ENCODE measurements around the gene BPIFB3. TPM values are rescaled to one million over a fixed set of nuclear protein-coding genes. Genes with fewer than 3 reads are reported as not detected.

The BPIFB3 gene
- total RNA-seq, 2 experiments from 2014 or later: not detected

GRCh38 chr20:33024243-33024560, 29.5 kb upstream of the BPIFB3 start:
- Histone ChIP-seq H3K9me3 (ENCODE audit: control insufficient read depth in 1 of 2, insufficient read depth in 1 of 2, low read length in 2 of 2) (peaks cover 0 to 10% of the 10 kb centered on the region in 2 experiments), H3K27ac (ENCODE audit: low read depth in 1 of 2, low read length in 2 of 2) (no peak overlapping the region), H3K27me3 (ENCODE audit: control insufficient read depth in 1 of 2, insufficient read depth in 2 of 2, low read length in 2 of 2) (no peaks in the 10 kb centered on the region), H3K4me1 (ENCODE audit: insufficient read depth, low read length) (no peaks in the 10 kb centered on the region), H3K36me3 (ENCODE audit: insufficient read depth, low read length) (no peaks in the 10 kb centered on the region), H3K4me3 (ENCODE audit: low read length) (no peak overlapping the region)
- intact Hi-C loops (cut with DNase I, micrococcal nuclease): no loop called here
- H3K4me3 Mint-ChIP-seq: no peak overlapping the region
- H3K36me3 Mint-ChIP-seq (ENCODE audit: low read depth): no peaks in the 10 kb centered on the region
- ChIA-PET POLR2A (no interaction called here), CTCF (no interaction called here)
- no peak for ATAC-seq (ENCODE audit: poor library complexity)
- no peaks in the 10 kb centered on the region for H3K27me3 Mint-ChIP-seq
- no peak overlapping the region for H3K27ac Mint-ChIP-seq
- DNase-seq: no peak
- no peaks in the 10 kb centered on the region for H3K4me1 Mint-ChIP-seq (ENCODE audit: low read depth)
- no peak for TF ChIP-seq CTCF (IDR thresholded peaks at IDR 0.05)
- no peaks in the 10 kb centered on the region for H3K9me3 Mint-ChIP-seq

DNA sequence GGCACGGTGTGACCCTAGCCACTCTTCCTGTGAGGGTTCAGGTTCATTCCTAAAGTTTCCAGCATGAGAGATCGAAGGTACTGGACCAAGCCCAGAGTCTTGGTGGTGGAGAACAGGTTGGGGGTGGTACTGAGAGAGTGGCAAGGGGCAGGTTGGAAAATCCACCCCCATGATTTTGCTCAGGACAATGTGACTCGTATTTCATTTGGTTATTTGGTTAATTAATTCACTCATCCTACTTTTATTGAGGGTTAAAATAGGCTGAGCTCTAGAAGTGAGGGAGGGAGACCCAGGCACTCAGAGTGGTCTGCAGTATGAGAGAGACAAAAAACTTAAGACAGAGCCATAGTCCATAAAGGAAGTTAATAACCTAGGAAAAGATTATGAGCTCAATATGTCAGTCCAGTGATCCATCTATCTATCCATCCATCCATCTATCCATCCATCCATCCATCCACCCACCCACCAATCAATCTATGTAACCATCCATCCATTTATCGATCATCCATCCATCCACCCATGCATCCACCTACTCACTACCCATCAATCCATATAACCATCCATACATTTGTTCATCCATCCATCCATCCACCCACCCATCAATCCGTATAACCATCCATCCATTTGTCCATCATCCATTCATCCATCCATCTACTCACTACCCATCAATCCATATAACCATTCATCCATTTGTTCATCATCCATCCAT, 28.9 kb upstream of the BPIFB3 start:
- Histone ChIP-seq H3K27ac (ENCODE audit: low read depth in 1 of 2, low read length in 2 of 2) (no peak overlapping the region), H3K36me3 (ENCODE audit: insufficient read depth, low read length) (no peaks in the 10 kb centered on the region), H3K9me3 (ENCODE audit: control insufficient read depth in 1 of 2, insufficient read depth in 1 of 2, low read length in 2 of 2) (peaks cover 0 to 7% of the 10 kb centered on the region in 2 experiments), H3K4me3 (ENCODE audit: low read length) (no peak overlapping the region), H3K27me3 (ENCODE audit: control insufficient read depth in 1 of 2, insufficient read depth in 2 of 2, low read length in 2 of 2) (no peaks in the 10 kb centered on the region), H3K4me1 (ENCODE audit: insufficient read depth, low read length) (no peaks in the 10 kb centered on the region)
- no peak overlapping the region for H3K27ac Mint-ChIP-seq
- no peaks in the 10 kb centered on the region for H3K27me3 Mint-ChIP-seq
- H3K9me3 Mint-ChIP-seq: no peaks in the 10 kb centered on the region
- no peaks in the 10 kb centered on the region for H3K4me1 Mint-ChIP-seq (ENCODE audit: low read depth)
- ChIA-PET CTCF (no interaction called here), POLR2A (no interaction called here)
- H3K36me3 Mint-ChIP-seq (ENCODE audit: low read depth): no peaks in the 10 kb centered on the region
- H3K4me3 Mint-ChIP-seq: no peak overlapping the region
- intact Hi-C loops (cut with DNase I, micrococcal nuclease): no loop called here
- no peak for TF ChIP-seq CTCF (IDR thresholded peaks at IDR 0.05)
- DNase-seq (no peak), ATAC-seq (ENCODE audit: poor library complexity) (no peak)

DNA sequence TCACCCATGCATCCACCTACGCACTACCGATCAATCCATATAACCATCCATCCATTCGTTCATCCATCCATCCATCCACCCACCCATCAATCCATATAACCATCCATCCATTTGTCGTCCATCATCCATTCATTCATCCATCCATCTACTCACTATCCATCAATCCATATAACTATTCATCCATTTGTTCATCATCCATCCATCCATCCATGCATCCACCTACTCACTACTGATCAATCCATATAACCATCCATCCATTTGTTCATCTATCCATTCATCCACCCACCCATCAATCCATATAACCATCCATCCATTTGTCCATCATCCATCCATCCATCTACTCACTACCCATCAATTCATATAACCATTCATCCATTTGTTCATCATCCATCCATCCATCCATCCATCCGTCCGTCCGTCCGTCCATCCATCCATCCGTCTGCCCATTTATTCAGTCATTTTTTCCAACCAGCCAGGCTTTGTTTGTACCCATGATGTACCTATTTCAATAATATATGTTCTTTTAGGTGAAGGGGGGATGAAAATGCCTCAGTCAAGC, 28.3 kb upstream of the BPIFB3 start:
- Mint-ChIP-seq H3K27ac (no peak overlapping the region), H3K9me3 (no peaks in the 10 kb centered on the region), H3K4me3 (no peak overlapping the region), H3K27me3 (no peaks in the 10 kb centered on the region), H3K36me3 (ENCODE audit: low read depth) (no peaks in the 10 kb centered on the region), H3K4me1 (ENCODE audit: low read depth) (no peaks in the 10 kb centered on the region)
- Histone ChIP-seq H3K4me1 (ENCODE audit: insufficient read depth, low read length) (no peaks in the 10 kb centered on the region), H3K36me3 (ENCODE audit: insufficient read depth, low read length) (no peaks in the 10 kb centered on the region), H3K27me3 (ENCODE audit: control insufficient read depth in 1 of 2, insufficient read depth in 2 of 2, low read length in 2 of 2) (no peaks in the 10 kb centered on the region), H3K9me3 (ENCODE audit: control insufficient read depth in 1 of 2, insufficient read depth in 1 of 2, low read length in 2 of 2) (peaks cover 0 to under 1% of the 10 kb centered on the region in 2 experiments), H3K4me3 (ENCODE audit: low read length) (no peak overlapping the region), H3K27ac (ENCODE audit: low read depth in 1 of 2, low read length in 2 of 2) (no peak overlapping the region)
- ChIA-PET POLR2A (no interaction called here), CTCF (no interaction called here)
- intact Hi-C loops (cut with DNase I, micrococcal nuclease): no loop called here
- ATAC-seq (ENCODE audit: poor library complexity) (no peak), DNase-seq (no peak)
- no peak for TF ChIP-seq CTCF (IDR thresholded peaks at IDR 0.05)

All from CD4-positive, alpha-beta T cell (primary cell).